Sigmoid colon (tissue), 4 donors: ENCODE data around the gene CC2D1B.

Experiments used
- EP300 ChIP-seq, 4 donors: sonication (generic); formaldehyde crosslinking; IDR thresholded peaks; one replicate each; pipeline ENCODE4 v1.6.1; 2017; ENCODE audit warnings: antibody characterized with exemption in 4 of 4
- TF ChIP-seq, protein P1 (sequence below), 4 experiments: fragments of 450-650 bp in 3 of 4; fragments of 200-600 bp in 1 of 4; IDR thresholded peaks; one replicate each; pipeline ENCODE4 v1.5.1; 2016 to 2019; ENCODE audit warnings: antibody characterized with exemption in 4 of 4, mild to moderate bottlenecking in 3 of 4, moderate library complexity in 2 of 4

DNA sequence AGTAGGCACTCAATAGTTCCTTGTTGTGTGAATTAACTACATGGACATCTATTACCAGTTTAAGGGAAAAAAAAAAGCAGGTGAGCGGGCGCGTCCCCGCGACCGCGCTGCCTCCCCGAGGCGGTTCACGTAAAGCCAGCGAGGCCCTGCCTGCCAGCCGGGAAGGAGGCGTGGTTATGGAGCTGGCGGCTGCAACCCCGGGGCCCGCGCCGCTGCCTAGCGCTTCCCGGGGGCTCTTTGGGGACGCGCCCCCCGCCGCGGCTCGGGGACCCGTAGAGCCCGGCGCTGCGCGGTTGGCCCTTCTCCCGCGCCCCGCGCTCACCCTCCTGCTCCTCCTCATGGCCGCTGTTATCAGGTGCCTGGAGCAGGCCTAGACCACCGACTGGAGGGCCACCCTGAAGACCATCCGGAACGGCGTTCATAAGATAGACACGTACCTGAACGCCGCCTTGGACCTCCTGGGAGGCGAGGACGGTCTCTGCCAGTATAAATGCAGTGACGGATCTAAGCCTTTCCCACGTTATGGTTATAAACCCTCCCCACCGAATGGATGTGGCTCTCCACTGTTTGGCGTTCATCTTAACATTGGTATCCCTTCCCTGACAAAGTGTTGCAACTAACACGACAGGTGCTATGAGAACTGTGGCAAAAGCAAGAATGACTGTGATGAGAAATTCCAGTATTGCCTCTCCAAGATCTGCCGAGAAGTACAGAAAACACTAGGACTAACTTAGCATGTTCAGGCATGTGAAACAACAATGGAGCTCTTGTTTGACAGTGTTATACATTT lies 2.6 kb upstream of the CC2D1B start:
- TF ChIP-seq, protein P1, sequence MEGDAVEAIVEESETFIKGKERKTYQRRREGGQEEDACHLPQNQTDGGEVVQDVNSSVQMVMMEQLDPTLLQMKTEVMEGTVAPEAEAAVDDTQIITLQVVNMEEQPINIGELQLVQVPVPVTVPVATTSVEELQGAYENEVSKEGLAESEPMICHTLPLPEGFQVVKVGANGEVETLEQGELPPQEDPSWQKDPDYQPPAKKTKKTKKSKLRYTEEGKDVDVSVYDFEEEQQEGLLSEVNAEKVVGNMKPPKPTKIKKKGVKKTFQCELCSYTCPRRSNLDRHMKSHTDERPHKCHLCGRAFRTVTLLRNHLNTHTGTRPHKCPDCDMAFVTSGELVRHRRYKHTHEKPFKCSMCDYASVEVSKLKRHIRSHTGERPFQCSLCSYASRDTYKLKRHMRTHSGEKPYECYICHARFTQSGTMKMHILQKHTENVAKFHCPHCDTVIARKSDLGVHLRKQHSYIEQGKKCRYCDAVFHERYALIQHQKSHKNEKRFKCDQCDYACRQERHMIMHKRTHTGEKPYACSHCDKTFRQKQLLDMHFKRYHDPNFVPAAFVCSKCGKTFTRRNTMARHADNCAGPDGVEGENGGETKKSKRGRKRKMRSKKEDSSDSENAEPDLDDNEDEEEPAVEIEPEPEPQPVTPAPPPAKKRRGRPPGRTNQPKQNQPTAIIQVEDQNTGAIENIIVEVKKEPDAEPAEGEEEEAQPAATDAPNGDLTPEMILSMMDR (IDR thresholded peaks at IDR 0.05), result no peak
- TF ChIP-seq EP300 (IDR thresholded peaks at IDR 0.05), result no peak
